HG02943 (cell line): ENCODE data around the gene IMPG1.

Source experiments
- ATAC-seq: cut with Tn5 transposase; IDR thresholded peaks from one replicate; pipeline ENCODE4 v1.9.1; 2021; ENCODE audit warnings: mild to moderate bottlenecking, low read depth, moderate library complexity; ENCODE audit not compliant: unreplicated experiment

IMPG1 gene, protein sequence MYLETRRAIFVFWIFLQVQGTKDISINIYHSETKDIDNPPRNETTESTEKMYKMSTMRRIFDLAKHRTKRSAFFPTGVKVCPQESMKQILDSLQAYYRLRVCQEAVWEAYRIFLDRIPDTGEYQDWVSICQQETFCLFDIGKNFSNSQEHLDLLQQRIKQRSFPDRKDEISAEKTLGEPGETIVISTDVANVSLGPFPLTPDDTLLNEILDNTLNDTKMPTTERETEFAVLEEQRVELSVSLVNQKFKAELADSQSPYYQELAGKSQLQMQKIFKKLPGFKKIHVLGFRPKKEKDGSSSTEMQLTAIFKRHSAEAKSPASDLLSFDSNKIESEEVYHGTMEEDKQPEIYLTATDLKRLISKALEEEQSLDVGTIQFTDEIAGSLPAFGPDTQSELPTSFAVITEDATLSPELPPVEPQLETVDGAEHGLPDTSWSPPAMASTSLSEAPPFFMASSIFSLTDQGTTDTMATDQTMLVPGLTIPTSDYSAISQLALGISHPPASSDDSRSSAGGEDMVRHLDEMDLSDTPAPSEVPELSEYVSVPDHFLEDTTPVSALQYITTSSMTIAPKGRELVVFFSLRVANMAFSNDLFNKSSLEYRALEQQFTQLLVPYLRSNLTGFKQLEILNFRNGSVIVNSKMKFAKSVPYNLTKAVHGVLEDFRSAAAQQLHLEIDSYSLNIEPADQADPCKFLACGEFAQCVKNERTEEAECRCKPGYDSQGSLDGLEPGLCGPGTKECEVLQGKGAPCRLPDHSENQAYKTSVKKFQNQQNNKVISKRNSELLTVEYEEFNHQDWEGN

DNA sequence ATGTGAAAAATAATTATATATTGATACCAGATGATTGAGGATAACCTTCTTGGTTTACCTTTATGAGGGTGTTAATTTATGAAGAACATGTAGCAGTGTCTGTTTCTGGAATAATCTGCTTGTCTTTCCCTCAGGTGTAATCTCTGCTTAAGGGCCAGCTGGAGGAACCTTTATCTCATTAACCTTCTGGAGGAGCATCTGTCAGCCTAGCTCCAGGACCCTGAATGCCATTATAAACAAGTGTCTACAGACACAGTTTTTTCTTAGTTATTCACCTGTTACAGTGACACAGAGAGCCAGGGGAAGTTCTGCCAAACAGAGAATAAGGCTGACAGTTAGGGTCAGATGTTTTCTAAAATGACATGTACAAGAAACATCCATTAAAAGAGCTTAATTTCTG is at the start of gene IMPG1:
Gene IMPG1 (minus strand): TSS at position 101 of the 400 bp plus-strand sequence. CDS start 174 bp downstream, outside the sequence.
- ATAC-seq: no peak

DNA sequence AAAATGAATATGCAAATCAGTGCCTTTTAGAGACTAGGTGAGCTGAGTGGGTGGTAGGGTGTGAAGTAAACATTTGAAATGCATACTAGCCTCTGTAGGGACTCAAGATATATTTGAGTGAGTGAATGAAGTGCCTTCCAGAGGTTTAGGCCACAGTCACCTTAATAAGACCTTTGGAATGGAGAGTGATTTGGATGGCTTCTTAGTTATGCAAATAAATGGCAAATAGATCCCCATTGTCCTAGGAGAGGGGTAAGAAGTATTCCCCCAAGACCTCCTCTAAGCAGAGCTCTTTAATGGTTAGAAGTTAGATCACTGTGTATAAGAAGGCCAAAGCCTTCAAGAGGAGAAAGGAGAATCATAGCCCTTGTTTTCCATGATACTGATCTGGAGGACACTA is 47.8 kb upstream of the IMPG1 start:
- no peak for ATAC-seq

DNA sequence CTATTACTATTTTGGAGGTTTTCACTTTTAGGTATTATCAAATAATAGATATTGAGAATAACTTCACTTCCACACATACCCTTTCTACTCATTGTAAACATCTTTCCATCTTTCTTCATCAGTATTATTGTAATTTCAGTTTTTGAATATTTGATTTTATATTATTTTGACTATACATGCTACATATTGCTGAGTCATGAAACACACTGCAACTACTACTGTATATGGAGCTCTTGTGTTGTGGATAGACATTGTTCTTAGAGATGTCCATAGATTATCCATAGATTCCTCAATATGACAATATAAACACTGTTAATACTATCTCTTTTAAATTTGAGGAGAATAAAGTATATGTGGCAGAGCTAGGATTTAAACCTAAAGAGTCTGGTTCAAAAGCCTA is 819 bp upstream of the IMPG1 start:
- ATAC-seq: no peak

DNA sequence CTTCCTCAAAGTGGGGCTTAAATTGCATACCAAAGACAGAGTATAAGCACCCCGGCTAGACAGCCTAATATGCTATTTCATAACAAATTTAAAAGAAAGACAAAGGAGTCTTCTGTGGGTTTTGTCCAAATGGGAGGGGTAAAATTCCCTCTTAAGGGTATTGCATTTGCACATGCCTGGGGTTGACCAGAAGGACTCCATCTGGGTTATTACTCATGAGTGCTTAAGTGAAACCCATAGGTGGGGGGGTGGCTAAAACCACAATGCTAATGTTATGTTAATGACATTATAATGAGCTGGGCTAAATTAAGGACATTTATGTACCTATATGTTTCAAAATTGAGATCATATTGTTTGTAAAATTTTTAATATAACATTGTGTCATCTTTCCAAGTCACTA is 15.0 kb downstream of the IMPG1 start:
- ATAC-seq: no peak

DNA sequence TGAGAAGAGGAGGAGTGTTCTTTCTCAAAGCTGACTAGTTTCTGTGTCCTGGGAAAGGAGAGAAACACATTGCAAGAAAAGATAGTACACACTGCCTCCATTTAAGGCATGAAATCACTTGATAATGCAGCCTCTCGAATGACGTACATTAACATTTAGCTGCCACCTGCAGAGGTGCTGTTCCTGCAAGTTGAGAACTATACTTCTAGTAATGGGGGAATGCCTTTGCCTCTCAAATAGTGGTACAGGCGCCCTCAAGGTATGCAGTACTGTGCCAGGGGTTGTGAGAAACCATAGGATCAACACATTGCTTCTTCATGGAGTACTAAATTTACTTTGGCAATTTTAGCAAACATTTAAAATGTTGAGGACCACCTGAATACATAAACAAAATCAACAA is 20.1 kb downstream of the IMPG1 start:
- no peak for ATAC-seq

DNA sequence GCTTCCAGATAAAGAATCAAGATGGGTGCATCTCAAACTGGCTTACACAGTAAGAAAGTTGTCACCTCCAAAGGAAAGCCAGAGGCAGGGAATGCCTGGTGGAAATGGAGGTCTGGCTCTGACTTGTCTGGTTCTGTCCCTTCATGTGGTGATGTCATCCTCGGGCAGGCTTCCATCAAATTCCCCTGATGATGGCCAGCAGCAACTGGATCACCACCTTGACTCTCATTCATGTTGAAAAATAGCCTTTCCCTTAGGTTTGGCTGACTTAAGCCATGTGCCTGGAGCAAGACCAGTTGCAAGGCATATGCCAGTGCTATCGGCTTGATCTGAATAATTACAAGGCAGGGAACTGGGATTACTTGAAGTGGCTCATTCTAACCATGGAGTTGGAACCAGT is 28.8 kb downstream of the IMPG1 start:
- no peak for ATAC-seq

DNA sequence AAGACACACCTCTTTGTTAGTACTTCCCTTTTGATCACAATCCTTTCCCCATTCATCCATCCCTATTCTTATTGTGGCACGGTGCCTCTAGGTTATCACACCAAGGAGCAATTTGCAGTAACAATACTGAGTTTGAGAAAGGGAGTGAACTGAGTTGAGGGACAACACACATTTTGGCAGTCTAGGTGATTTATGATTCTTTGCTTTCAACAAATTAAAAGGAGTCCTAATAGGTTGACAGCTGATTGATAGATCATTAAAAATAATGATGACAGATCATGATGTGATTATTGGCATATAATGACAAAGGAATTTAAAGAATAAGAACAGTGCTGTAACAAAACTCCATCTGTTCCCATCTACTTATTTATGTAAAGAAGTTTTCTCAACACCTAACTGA is 36.7 kb downstream of the IMPG1 start:
- no peak for ATAC-seq

DNA sequence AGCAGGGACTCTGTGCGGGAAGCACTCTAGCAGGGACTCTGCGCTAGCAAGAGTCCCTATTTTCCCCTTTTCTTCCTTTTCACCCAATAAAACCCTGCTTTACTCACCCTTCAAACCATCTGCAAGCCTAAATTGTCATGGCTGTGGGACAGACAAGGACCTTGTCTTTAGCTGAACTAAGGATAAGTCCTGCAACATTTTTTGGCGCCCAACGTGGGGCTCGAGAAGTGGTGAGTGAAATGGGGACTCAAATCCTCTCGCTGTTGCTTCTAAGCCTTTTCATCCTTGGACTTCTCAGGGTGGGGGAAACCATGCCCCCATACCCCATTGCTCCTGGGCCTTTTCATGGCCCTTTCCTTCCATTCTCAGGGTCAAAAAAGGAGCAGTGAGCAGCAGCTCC is 46.4 kb downstream of the IMPG1 start:
- ATAC-seq: no peak

DNA sequence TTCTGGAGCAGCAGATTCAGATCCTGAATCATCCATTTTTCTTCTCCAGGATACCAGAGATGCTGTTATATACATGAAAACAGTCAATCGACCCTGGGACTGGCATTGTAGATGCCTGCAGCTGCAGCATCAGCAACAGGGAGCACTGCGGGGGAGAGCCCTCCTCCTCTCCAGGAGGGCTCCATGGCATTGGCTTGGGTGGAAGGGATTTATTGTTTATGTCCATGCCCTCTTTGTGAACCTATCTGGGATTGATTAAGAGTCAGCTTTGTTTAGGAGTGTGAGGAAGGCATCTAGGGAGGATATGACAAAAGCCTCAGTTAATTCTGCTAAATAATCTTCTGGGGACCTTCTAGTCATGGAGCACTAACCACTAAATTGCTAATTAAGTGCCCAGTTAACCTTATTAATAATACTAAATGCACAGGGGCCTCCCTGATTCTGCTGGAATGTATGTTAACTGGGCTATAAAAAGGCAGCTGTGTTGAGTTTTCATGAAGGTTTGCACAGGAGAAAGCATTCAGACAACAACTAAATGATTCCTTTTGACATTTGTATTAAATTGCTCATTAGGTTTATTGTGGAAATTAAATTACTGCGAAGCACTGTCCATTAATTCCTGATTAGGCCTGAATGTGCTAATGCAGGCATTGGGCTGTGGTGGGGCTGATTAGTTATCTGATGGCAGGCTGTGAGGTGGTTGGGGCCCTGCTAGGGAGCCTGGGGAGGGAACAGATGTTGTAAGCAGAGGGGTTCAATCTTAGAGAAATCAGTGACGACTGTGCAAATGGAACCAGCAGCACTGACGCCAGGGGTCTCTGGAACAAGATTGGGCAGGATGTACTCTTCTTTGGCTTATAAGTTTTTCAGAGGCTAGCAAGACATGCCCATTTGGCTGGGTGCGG is 57.6 kb downstream of the IMPG1 start:
- ATAC-seq: no peak

DNA sequence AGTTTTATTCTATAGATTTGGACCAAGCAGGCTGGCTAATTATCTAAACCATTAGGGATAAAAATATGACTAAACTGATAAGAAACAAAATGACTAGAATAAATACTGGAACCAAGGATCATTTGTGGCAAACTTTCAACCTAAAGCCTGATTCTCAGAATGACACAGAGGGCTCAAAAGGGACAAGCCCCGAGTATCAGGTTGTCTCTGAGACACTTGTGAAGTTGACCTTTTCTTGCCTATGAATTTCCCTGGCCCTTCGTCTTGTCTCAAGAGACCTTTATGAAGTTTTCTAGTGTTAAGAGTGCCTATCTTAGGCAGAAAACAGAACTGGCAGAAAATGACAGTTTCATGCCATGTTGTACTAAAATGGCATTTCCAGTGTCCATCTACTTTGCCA is 68.3 kb downstream of the IMPG1 start:
- no peak for ATAC-seq

DNA sequence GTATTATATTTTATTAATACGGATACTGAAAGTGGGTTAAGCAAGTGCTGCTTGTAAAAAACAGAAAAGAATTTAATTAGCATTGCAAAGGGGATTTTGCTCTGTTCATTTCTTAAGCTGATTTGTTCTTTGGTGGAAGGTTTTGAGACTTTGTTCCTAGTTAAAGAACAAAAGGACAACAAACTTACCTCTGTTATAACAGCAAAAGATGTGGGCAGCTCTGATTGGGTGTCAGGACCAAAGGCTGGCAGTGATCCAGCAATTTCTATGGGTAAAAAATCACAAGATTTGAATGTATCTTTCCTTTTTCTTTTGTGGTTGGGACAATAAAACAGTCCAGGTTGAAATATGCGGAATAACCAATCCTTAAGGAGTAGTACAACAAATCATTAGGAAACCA is 68.8 kb downstream of the IMPG1 start:
- ATAC-seq: no peak

DNA sequence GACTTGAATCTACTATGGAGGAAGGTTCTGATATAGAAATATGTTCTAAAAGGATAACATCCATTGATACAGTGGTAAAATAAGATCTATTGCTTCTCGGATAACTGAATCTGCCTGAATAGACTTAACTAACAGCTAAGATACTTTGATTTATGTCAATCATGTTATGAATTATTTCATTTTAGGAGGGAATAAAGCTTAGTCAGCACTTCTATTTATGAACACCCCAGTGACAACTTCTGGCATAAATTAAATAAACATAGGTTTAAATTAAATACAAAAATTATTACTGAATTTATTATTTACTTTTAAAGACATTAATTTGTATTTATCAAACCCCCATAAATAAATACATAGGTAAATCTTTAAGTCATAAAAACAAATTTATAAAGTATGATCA is 69.3 kb downstream of the IMPG1 start:
- no peak for ATAC-seq

DNA sequence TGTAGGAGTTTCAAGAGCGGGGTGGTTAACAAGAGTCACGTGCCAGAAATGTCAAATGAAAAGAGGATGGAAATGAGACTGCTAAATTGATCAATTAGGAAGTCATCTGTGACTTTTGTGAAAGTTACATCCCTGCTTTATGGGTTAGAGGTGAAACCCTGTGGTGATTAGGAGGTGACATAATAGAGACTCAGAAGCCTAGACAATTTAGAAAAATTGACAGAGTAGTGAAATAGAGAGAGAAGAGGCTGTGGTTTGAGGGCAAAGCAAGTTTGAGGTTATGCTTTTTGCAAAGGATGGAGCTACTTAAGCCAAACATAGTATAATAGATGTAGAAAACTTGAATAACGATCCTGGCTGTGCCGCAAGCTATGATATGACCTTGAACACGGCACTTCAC is 71.8 kb downstream of the IMPG1 start:
- ATAC-seq: no peak

DNA sequence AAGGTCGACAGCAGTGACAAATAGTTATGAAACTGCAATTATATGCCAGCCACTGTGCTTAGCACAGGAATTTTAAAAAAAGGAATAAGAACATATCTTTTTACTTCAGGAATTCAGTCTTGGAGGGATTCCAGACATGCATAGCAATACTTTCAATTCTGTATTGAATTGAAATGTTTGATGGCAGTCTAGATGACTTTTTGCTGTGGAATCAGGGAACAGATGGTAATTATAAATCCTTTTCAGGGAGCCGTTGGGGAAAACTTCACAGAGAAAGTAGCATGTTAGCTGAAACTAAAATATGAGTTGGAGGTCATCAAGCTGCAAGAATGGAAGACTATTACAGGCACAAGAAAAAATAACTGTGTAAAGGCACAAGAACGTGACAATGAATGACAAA is 74.8 kb downstream of the IMPG1 start:
- ATAC-seq: no peak

DNA sequence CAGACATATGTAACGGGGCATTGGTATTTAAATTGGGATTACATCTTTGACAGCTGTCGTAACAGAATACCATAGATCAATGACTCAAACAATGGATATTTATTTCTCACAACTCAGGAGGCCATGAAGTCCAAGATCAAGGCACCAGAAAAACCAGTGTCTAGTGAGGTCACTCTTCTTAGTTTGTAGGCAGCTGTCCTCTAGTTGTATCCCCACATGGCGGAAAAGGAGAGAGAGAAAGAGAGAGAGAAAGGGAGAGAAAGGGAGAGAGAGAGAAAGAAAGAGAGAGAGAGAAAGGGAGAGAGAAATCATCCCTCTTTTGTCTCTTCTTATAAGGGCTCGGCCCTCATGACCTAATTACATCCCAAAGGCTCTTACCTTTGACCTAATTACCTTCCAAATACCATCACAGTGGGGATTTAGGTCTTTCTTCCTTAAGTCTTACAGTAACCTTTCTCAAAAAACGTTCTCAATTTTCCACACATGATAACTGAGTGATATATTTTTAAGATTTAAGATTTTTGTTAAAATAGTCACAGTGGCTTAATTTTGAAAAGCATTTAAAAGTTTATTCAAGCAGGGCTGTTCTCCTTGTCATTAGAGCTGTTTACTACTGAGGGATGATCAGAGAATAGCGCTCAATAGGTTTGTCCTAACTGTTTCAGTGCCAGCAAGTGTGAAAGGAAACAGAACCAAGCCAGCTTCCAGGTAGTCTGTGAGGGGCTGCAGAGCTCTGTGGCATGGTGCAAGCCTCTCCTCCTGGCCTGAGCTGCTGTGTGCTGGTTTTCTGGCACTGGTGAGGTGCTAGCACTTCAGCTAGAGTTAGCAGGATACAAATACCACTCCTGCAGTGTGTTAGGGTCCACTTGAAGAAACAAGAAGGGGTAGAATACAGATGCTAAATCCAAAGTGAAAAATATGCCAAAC is 79.0 kb downstream of the IMPG1 start:
- no peak for ATAC-seq

DNA sequence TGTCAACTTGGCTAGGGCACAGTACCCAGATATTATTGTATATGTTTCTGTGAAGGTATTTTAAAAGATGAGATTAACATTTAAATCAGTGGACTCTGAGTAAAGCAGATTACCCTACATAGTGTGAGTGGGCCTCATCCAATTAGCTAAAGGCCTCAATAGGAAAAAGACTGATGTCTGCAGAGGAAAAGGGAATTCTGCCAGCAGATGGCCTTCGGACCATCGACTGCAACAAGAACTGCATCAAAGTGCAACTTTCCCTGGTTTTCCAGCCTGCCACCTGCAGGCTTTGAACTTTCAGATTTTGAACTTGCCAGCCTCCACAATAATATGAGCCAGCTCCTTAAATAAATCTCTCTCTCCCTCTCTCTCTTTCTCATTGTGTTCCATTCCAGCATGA is 80.5 kb downstream of the IMPG1 start:
- no peak for ATAC-seq

DNA sequence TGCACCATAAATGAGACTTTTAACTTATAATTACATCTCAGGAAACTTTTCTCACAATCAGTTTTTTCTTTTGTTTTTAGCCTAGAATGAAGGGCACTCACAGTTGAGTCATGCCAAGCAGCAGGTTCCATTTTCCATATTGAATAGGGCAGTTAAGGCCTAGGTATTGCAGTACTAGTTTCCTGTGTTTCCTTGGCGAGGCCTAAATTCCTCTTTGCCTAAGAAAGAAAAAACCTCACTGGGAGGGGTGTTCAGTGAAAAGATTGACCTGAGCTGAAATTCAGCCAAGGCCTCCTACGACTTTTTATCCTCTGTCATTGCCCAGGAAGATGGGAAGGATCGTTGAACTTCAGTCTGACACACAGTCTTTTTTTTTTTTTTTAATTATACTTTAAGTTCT is 85.5 kb downstream of the IMPG1 start:
- ATAC-seq: no peak

DNA sequence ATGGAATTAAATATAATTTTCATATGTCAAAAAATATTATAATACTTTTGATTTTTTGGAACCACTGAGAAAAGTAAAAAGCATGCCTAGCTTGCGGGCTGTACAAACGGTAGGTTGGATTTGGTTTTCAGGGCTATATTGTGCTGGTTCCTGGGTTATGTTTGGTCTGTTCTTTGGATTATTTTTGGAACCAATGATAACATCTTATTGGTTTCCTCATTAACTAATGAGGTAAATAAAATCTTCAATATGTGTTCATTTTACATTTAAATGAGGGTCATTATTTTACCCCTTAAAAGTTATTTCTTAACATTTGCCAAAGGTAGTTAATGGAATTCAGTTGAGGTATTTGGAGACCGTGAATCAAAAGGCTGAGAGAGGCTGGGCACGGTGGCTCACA is 96.6 kb downstream of the IMPG1 start:
- ATAC-seq: no peak

DNA sequence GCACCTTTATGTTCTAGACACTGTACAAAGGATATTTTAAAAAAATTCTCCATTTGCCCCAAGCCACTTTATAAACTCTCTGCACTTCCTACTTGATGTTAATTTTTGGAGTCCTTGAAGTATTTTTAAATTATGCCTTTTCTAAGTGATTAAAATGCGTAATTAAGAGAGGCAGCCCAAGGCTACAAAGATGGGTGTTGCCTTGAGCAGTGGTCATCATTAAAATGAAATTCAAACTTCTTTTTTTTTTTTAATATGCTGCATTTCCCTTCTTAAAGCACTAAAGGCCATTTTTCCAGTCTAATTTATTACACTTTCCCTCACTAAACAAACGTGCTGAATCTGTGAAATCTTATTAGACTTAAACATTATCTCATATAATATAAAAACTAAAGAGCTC is 102.4 kb downstream of the IMPG1 start:
- no peak for ATAC-seq

DNA sequence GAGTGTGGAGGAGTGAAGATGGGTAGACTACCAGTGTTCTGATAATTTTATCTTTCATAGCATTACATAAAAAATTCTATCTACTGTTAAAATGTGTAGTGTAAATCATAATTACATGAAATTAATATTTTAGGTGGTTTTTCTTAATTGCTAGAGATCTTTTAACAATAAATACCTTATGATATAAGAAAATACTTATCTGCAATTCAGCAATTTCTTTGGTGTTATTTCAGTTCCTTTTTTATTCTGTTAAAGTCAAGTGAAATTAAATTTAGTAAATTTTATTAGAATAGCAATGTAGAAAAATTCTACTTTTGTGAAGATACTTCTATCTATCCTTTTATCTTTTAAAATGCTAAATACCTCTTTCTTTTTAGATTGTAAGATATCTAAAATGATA is 104.3 kb downstream of the IMPG1 start:
- no peak for ATAC-seq
